GM21447 (cell line): Measurements from ENCODE around the gene ARHGAP10.

ENCODE experiments used
- ATAC-seq: cut with Tn5 transposase; IDR thresholded peaks from one replicate; pipeline ENCODE4 v1.9.1; 2021; ENCODE audit not compliant: unreplicated experiment

The ARHGAP10 gene

GRCh38 chr4:147943159-147943638 lies 211.3 kb downstream of the ARHGAP10 start:
- ATAC-seq, result peak; percentile 93

GRCh38 chr4:147944249-147944648 lies 212.4 kb downstream of the ARHGAP10 start:
- ATAC-seq, result no peak

- no peak for ATAC-seq
These were observed 212.9 kb downstream of the ARHGAP10 start for GRCh38 chr4:147944670-147945260.

GRCh38 chr4:147948336-147948735 lies 216.4 kb downstream of the ARHGAP10 start:
- no peak for ATAC-seq

- no peak for ATAC-seq
These were observed 218.4 kb downstream of the ARHGAP10 start for GRCh38 chr4:147950261-147950660.

- no peak for ATAC-seq
These were observed 219.0 kb downstream of the ARHGAP10 start for GRCh38 chr4:147950841-147951240.

GRCh38 chr4:147954850-147955249 lies 223.0 kb downstream of the ARHGAP10 start:
- no peak for ATAC-seq

- no peak for ATAC-seq
These were observed 224.1 kb downstream of the ARHGAP10 start for GRCh38 chr4:147955827-147956558.

GRCh38 chr4:147957446-147957845 lies 225.6 kb downstream of the ARHGAP10 start:
- ATAC-seq, result no peak

GRCh38 chr4:147958057-147958456 lies 226.2 kb downstream of the ARHGAP10 start:
- no peak for ATAC-seq

GRCh38 chr4:147958489-147959065 lies 226.7 kb downstream of the ARHGAP10 start:
- no peak for ATAC-seq

GRCh38 chr4:147960971-147961370 lies 229.1 kb downstream of the ARHGAP10 start:
- ATAC-seq, result peak; percentile 96

GRCh38 chr4:147963839-147964238 lies 232.0 kb downstream of the ARHGAP10 start:
- no peak for ATAC-seq

- no peak for ATAC-seq
These were observed 232.5 kb downstream of the ARHGAP10 start for GRCh38 chr4:147964266-147964880.

- no peak for ATAC-seq
These were observed 233.2 kb downstream of the ARHGAP10 start for GRCh38 chr4:147965056-147965455.

- no peak for ATAC-seq
These were observed 234.0 kb downstream of the ARHGAP10 start for GRCh38 chr4:147965873-147966272.

GRCh38 chr4:147968641-147969040 lies 236.8 kb downstream of the ARHGAP10 start:
- no peak for ATAC-seq

- peak; percentile 80 for ATAC-seq
These were observed 237.9 kb downstream of the ARHGAP10 start for GRCh38 chr4:147969573-147970385.

GRCh38 chr4:147971116-147971515 lies 239.2 kb downstream of the ARHGAP10 start:
- no peak for ATAC-seq

- no peak for ATAC-seq
These were observed 243.4 kb downstream of the ARHGAP10 start for GRCh38 chr4:147975325-147975724.
